Activated CD4-positive, CD25-positive, alpha-beta regulatory T cell treated with anti-CD3 and anti-CD28 coated beads, Interleukin-2, amount 50 U/mL, for 16 hours (primary cell): ENCODE measurements around the gene EPB41L5.
"Not testable (repeated sequence)": the region's sequence is repeated elsewhere in the genome, so short reads cannot be mapped to it uniquely, and the experiment has no call there.

Experiments used
- DNase-seq: peaks from one replicate; pipeline ENCODE4 v3.0.0-alpha.2; 2020; ENCODE audit warnings: low read depth, low spot score

EPB41L5 gene

GRCh38 chr2:120100627-120101026 is 87.8 kb downstream of the EPB41L5 start:
- no peak for DNase-seq

GRCh38 chr2:120103723-120104467 is 91.0 kb downstream of the EPB41L5 start:
- DNase-seq, result no peak

- no peak for DNase-seq
Measured at GRCh38 chr2:120104772-120105171, 91.9 kb downstream of the EPB41L5 start.

GRCh38 chr2:120105360-120105759 is 92.5 kb downstream of the EPB41L5 start:
- DNase-seq, result no peak

GRCh38 chr2:120108049-120108448 is 95.2 kb downstream of the EPB41L5 start:
- no peak for DNase-seq

- no peak for DNase-seq
Measured at GRCh38 chr2:120108749-120109148, 95.9 kb downstream of the EPB41L5 start.

GRCh38 chr2:120109186-120110061 is 96.5 kb downstream of the EPB41L5 start:
- no peak for DNase-seq

- no peak for DNase-seq
Measured at GRCh38 chr2:120110062-120110362, 97.1 kb downstream of the EPB41L5 start.

- no peak for DNase-seq
Measured at GRCh38 chr2:120110507-120110906, 97.6 kb downstream of the EPB41L5 start.

- no peak for DNase-seq
Measured at GRCh38 chr2:120111193-120111592, 98.3 kb downstream of the EPB41L5 start.

- no peak for DNase-seq
Measured at GRCh38 chr2:120118018-120118417, 105.1 kb downstream of the EPB41L5 start.

- DNase-seq, result no peak
Measured at GRCh38 chr2:120118471-120118870, 105.6 kb downstream of the EPB41L5 start.

- not testable (repeated sequence) for DNase-seq
Measured at GRCh38 chr2:120121337-120121736, 108.5 kb downstream of the EPB41L5 start.

- no peak for DNase-seq
Measured at GRCh38 chr2:120123090-120123489, 110.2 kb downstream of the EPB41L5 start.

- no peak for DNase-seq
Measured at GRCh38 chr2:120125195-120125594, 112.3 kb downstream of the EPB41L5 start.

- DNase-seq, result no peak
Measured at GRCh38 chr2:120128216-120128615, 115.3 kb downstream of the EPB41L5 start.

- DNase-seq, result no peak
Measured at GRCh38 chr2:120132190-120132589, 119.3 kb downstream of the EPB41L5 start.

GRCh38 chr2:120132691-120133090 is 119.8 kb downstream of the EPB41L5 start:
- DNase-seq, result no peak

- no peak for DNase-seq
Measured at GRCh38 chr2:120133572-120134244, 120.8 kb downstream of the EPB41L5 start.

- no peak for DNase-seq
Measured at GRCh38 chr2:120134263-120134662, 121.4 kb downstream of the EPB41L5 start.

GRCh38 chr2:120135013-120135412 is 122.1 kb downstream of the EPB41L5 start:
- not testable (repeated sequence) for DNase-seq

- no peak for DNase-seq
Measured at GRCh38 chr2:120140866-120141265, 128.0 kb downstream of the EPB41L5 start.
